PFSK-1 (cell line): ENCODE data around the gene FSTL4.

Experiments used
- FOXP2 ChIP-seq: optimal IDR thresholded peaks from 2 replicates; pipeline ENCODE3; 2011; ENCODE audit warnings: borderline replicate concordance, control low read depth, inconsistent platforms; ENCODE audit not compliant: insufficient read depth; ENCODE audit errors: extremely low read length, extremely low read depth
- POLR2AphosphoS5 ChIP-seq: IDR thresholded peaks from 2 replicates; pipeline ENCODE4 v1.6.1; 2012; ENCODE audit warnings: low read depth, mild to moderate bottlenecking, control low read depth, low read length, moderate library complexity
- SIN3A ChIP-seq: IDR thresholded peaks from 2 replicates; pipeline ENCODE4 v1.6.1; 2012; ENCODE audit warnings: mild to moderate bottlenecking, low read length, moderate library complexity, borderline replicate concordance; ENCODE audit not compliant: insufficient read depth
- TAF1 ChIP-seq: IDR thresholded peaks from 2 replicates; pipeline ENCODE4 v1.6.1; 2012; ENCODE audit warnings: low read length, control low read depth, borderline replicate concordance; ENCODE audit not compliant: insufficient read depth
- TF ChIP-seq, protein P1 (sequence below), 2 experiments: IDR thresholded peaks; 2 replicates each; pipeline versions ENCODE4 v1.6.1 to v1.8.0; 2011 to 2012; ENCODE audit warnings: low read depth in 2 of 2, low read length in 2 of 2, control low read depth in 1 of 2, inconsistent platforms in 1 of 2, mild to moderate bottlenecking in 1 of 2, moderate library complexity in 1 of 2; ENCODE audit not compliant: insufficient read depth in 1 of 2

FSTL4 gene

GRCh38 chr5:133340002-133340755 is 272.2 kb downstream of the FSTL4 start:
- TF ChIP-seq POLR2AphosphoS5 = no peak
- TF ChIP-seq FOXP2 = no peak
- no peak for TF ChIP-seq TAF1
- TF ChIP-seq, protein P1, sequence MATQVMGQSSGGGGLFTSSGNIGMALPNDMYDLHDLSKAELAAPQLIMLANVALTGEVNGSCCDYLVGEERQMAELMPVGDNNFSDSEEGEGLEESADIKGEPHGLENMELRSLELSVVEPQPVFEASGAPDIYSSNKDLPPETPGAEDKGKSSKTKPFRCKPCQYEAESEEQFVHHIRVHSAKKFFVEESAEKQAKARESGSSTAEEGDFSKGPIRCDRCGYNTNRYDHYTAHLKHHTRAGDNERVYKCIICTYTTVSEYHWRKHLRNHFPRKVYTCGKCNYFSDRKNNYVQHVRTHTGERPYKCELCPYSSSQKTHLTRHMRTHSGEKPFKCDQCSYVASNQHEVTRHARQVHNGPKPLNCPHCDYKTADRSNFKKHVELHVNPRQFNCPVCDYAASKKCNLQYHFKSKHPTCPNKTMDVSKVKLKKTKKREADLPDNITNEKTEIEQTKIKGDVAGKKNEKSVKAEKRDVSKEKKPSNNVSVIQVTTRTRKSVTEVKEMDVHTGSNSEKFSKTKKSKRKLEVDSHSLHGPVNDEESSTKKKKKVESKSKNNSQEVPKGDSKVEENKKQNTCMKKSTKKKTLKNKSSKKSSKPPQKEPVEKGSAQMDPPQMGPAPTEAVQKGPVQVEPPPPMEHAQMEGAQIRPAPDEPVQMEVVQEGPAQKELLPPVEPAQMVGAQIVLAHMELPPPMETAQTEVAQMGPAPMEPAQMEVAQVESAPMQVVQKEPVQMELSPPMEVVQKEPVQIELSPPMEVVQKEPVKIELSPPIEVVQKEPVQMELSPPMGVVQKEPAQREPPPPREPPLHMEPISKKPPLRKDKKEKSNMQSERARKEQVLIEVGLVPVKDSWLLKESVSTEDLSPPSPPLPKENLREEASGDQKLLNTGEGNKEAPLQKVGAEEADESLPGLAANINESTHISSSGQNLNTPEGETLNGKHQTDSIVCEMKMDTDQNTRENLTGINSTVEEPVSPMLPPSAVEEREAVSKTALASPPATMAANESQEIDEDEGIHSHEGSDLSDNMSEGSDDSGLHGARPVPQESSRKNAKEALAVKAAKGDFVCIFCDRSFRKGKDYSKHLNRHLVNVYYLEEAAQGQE (IDR thresholded peaks at IDR 0.05; ENCODE audit: insufficient read depth in 1 of 2, low read depth in 2 of 2, low read length in 2 of 2) = no peak
- TF ChIP-seq SIN3A = no peak

DNA sequence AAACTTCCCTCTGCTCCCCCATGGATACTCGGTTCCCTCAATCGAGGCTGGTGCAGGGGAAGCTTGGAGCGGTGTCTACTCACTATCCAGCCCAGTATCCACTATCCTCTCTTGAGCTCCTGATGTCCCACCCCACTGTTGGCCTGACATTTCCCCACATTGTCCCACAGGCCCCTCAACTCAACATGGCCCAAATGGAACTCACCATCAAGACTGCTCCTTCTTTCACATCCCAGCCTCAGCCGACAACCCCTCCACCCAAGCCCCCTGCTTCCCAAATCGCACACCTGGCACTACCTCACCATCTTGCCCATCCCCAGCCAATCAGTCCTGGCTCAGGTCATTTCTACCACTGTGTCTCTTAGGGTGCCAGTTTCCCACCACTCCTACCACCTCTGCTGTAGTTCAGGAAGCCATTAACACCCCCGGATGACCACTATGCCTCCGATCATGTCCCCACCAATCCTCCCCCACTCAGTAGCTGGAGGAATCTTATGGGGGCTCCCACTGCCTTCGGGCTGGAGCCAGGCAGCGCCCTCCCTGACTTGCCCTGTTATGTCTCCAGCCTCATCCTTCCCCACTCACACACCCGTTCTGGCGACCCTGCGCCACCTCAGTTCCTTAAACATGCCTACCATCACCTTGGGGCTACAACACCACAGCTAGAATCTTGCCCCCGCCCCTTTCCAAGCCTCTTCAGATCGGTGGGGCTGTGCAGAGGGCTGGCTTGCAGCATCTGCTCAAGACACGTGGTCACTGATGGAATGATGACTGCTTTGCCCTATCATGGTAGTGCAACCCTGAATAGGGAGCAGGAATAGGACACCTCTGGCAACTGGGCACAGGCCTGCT is 273.6 kb downstream of the FSTL4 start:
- TF ChIP-seq, protein P1 (IDR thresholded peaks at IDR 0.05; ENCODE audit: insufficient read depth in 1 of 2, low read depth in 2 of 2, low read length in 2 of 2) = no peak
- TF ChIP-seq TAF1 (no peak), POLR2AphosphoS5 (no peak), SIN3A (no peak), FOXP2 (no peak)

- TF ChIP-seq SIN3A (no peak), TAF1 (no peak), POLR2AphosphoS5 (no peak), FOXP2 (no peak)
- TF ChIP-seq, protein P1 (IDR thresholded peaks at IDR 0.05; ENCODE audit: insufficient read depth in 1 of 2, low read depth in 2 of 2, low read length in 2 of 2) = no peak
Observed at GRCh38 chr5:133337795-133338445, 274.4 kb downstream of the FSTL4 start.

DNA sequence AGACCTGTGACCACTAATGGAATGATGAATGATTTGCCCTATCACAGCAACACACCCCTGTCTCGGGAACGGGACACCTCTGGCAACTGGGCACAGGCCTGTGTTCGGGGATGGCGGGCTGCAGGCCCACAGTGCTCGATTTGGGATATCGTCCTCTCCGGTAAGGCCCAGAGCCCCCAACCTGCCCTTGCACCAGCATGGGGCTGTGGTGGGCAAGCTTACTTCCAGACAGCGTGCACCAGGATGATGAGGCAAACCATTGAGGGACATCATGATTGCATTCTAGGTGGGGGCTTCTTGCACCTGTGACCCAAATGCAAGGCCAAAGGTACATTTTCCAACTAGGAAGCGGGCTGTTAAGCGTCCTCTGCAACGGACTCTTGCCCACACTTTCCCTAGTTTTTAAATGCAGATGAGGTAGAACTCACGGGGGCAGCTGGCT is 275.4 kb downstream of the FSTL4 start:
- TF ChIP-seq SIN3A (no peak), FOXP2 (no peak), TAF1 (no peak), POLR2AphosphoS5 (no peak)
- TF ChIP-seq, protein P1 (IDR thresholded peaks at IDR 0.05; ENCODE audit: insufficient read depth in 1 of 2, low read depth in 2 of 2, low read length in 2 of 2) = no peak
